GM12891 (cell line): ENCODE data around the gene ARID1B.

Source experiments
- PAX5 ChIP-seq: IDR thresholded peaks from 2 replicates; pipeline ENCODE4 v1.6.1; 2011; ENCODE audit warnings: low read length, moderate library complexity, mild to moderate bottlenecking; ENCODE audit not compliant: insufficient read depth, severe bottlenecking
- POLR2A ChIP-seq: IDR thresholded peaks from 2 replicates; pipeline ENCODE4 v1.6.1; 2011; ENCODE audit warnings: low read depth, low read length, control low read depth
- POLR2AphosphoS5 ChIP-seq: IDR thresholded peaks from 2 replicates; pipeline ENCODE4 v1.6.1; 2011; ENCODE audit warnings: low read depth, low read length, control low read depth
- POU2F2 ChIP-seq: IDR thresholded peaks from 2 replicates; pipeline ENCODE4 v1.6.1; 2011; ENCODE audit warnings: low read depth, mild to moderate bottlenecking, control low read depth, low read length, moderate library complexity
- SPI1 ChIP-seq: IDR thresholded peaks from 2 replicates; pipeline ENCODE4 v1.6.1; 2011; ENCODE audit warnings: low read depth, low read length, control low read depth
- TAF1 ChIP-seq: IDR thresholded peaks from 2 replicates; pipeline ENCODE4 v1.6.1; 2011; ENCODE audit warnings: low read depth, low read length, control low read depth

GRCh38 chr6:156950084-156950483 lies 172.9 kb downstream of the ARID1B start:
- TF ChIP-seq POLR2AphosphoS5 (no peak), POLR2A (no peak), TAF1 (no peak), SPI1 (no peak), PAX5 (no peak), POU2F2 (no peak)
